Esophagus muscularis mucosa (tissue), 4 donors: Measurements from ENCODE around the gene TMEM218. TPM values are rescaled to one million over a fixed set of nuclear protein-coding genes. Genes with fewer than 3 reads are reported as not detected.

Experiments
- DNase-seq: peaks from one replicate; pipeline ENCODE4 v3.0.0-alpha.2; 2017; ENCODE audit errors: extremely low spot score
- H3K27ac ChIP-seq, 4 donors: fragments of 200-600 bp; sonication (generic); replicated peaks in 1 of 4; 1 replicate in 3 of 4; 2 replicates in 1 of 4; pipeline ENCODE4 v1.5.1; 2016 to 2019; ENCODE audit warnings: mild to moderate bottlenecking in 1 of 4
- H3K27me3 ChIP-seq, 4 donors: fragments of 200-600 bp; sonication (generic); one replicate each; pipeline versions ENCODE4 v1.5.1 to v1.6.0; 2016 to 2019
- H3K36me3 ChIP-seq, 4 donors: fragments of 200-600 bp; sonication (generic); one replicate each; pipeline ENCODE4 v1.5.1; 2016 to 2019
- H3K4me1 ChIP-seq, 4 donors: fragments of 200-600 bp; sonication (generic); one replicate each; pipeline ENCODE4 v1.5.1; 2016 to 2019
- H3K4me3 ChIP-seq, 4 donors: fragments of 200-600 bp; sonication (generic); 1 replicate in 2 of 4; 2 replicates in 2 of 4; pipeline ENCODE4 v1.5.1; 2016 to 2019; ENCODE audit warnings: mild to moderate bottlenecking in 4 of 4, moderate library complexity in 1 of 4
- H3K9me3 ChIP-seq, 4 donors: fragments of 200-600 bp; sonication (generic); 1 replicate in 3 of 4; 2 replicates in 1 of 4; pipeline ENCODE4 v1.5.1; 2016 to 2019
- EP300 ChIP-seq: sonication (generic); formaldehyde crosslinking; IDR thresholded peaks from one replicate; pipeline ENCODE4 v1.6.1; 2017; ENCODE audit warnings: antibody characterized with exemption
- POLR2A ChIP-seq: fragments of 450-650 bp; IDR thresholded peaks from one replicate; pipeline ENCODE4 v1.6.1; 2017; ENCODE audit warnings: antibody characterized with exemption, moderate library complexity, mild to moderate bottlenecking, low read depth
- POLR2AphosphoS5 ChIP-seq, 2 donors: sonication (generic); formaldehyde crosslinking; IDR thresholded peaks; one replicate each; pipeline ENCODE4 v1.6.1; 2017; ENCODE audit warnings: antibody characterized with exemption in 2 of 2
- WGBS: methylation state at CpG from one replicate; pipeline ENCODE4 v1.1.5; 2018; 5-methylcytosine and 5-hydroxymethylcytosine counted together
- intact Hi-C: fragments of 100-400 bp; cut with DNase I; formaldehyde crosslinking; loops from one replicate; pipeline ENCODE4 v1.15.1; 2023
- total RNA-seq, 4 donors: library from RNA; depleted of rRNA; stranded (reverse); fragments of >200 nt; gene quantifications; one replicate each; pipeline versions ENCODE4 v1.1.0 to v1.2.1, GENCODE V29; 2016
- TF ChIP-seq, protein P1 (sequence below), 3 experiments: fragments of 200-600 bp in 2 of 3; fragments of 450-650 bp in 1 of 3; sonication (generic) in 2 of 3; IDR thresholded peaks; one replicate each; pipeline ENCODE4 v1.5.1; 2017 to 2019; ENCODE audit warnings: antibody characterized with exemption in 3 of 3, mild to moderate bottlenecking in 2 of 3, moderate library complexity in 1 of 3

TMEM218 gene
- total RNA-seq, 4 donors from 2014 or later, result 13.1 to 20.4 (median 15.5) TPM

DNA sequence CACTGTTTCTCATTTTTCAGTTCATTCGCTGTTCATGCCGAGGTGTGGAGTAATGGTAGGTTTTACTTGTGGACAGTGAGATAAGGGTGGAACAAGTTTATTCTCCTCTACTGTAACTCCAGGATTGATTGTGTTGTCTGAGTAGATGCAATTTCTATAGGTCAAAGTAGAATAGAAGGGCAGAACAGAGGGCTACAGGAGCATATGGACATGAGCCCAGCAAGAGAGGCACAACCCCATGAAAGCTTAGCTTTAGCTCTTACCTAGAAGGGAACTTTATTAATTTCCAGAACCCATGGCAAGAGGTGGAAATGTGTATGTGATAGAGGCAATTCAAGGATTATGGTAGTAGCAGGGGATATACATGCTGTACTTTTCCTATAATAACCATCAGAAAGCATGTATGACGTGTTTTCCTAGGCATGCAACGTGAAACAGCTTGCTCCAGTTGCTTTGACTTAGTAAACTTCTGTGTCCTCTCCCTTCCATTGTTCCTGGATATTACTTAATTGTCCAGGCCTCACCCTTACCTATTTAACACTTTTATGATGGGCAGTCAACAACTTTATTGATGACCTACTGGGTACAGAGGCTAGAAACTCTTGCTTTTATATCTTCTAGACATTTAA is 62.1 kb downstream of the TMEM218 start:
- no peaks in the 10 kb centered on the region for H3K36me3 ChIP-seq
- H3K27me3 ChIP-seq, result no peaks in the 10 kb centered on the region
- no peak overlapping the region for H3K27ac ChIP-seq
- TF ChIP-seq, protein P1, sequence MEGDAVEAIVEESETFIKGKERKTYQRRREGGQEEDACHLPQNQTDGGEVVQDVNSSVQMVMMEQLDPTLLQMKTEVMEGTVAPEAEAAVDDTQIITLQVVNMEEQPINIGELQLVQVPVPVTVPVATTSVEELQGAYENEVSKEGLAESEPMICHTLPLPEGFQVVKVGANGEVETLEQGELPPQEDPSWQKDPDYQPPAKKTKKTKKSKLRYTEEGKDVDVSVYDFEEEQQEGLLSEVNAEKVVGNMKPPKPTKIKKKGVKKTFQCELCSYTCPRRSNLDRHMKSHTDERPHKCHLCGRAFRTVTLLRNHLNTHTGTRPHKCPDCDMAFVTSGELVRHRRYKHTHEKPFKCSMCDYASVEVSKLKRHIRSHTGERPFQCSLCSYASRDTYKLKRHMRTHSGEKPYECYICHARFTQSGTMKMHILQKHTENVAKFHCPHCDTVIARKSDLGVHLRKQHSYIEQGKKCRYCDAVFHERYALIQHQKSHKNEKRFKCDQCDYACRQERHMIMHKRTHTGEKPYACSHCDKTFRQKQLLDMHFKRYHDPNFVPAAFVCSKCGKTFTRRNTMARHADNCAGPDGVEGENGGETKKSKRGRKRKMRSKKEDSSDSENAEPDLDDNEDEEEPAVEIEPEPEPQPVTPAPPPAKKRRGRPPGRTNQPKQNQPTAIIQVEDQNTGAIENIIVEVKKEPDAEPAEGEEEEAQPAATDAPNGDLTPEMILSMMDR (IDR thresholded peaks at IDR 0.05), result no peak
- TF ChIP-seq POLR2A (no peak), POLR2AphosphoS5 (IDR thresholded peaks at IDR 0.05) (no peak), EP300 (no peak)
- H3K9me3 ChIP-seq, result no peaks in the 10 kb centered on the region
- no peak for DNase-seq
- 93% methylated on average over 4 of the region's 4 CpGs for WGBS
- no peak overlapping the region for H3K4me3 ChIP-seq
- no peaks in the 10 kb centered on the region for H3K4me1 ChIP-seq
- intact Hi-C loops, result no loop called here

Other genes with a start within 250 kb of the TMEM218 start
- gene ROBO3, start 246.2 kb downstream of the TMEM218 start, total RNA-seq, result 10 to 100 TPM in 1 of 4 donors, 1 to 10 TPM in 3; 5.0 to 10.8 (median 8.5) TPM
- gene ROBO4, start 213.8 kb downstream of the TMEM218 start, total RNA-seq, result 10 to 100 TPM; 16.2 to 49.8 (median 36.7) TPM
- not detected for gene HEPN1, start 192.4 kb downstream of the TMEM218 start, total RNA-seq
- gene HEPACAM, start 175.6 kb downstream of the TMEM218 start, total RNA-seq, result 1 to 10 TPM in 3 of 4 donors, under 1 TPM in 1; 0.42 to 2.1 (median 1.1) TPM
- 1 to 10 TPM in 1 of 4 donors, under 1 TPM in 3; 0.42 to 1.6 (median 0.60) TPM for gene CCDC15, start 157.4 kb downstream of the TMEM218 start, total RNA-seq
- gene SLC37A2, start 48.3 kb downstream of the TMEM218 start, total RNA-seq, result 10 to 100 TPM in 2 of 4 donors, 1 to 10 TPM in 2; 6.6 to 12.9 (median 8.9) TPM
- gene PKNOX2, start 53.1 kb upstream of the TMEM218 start, total RNA-seq, result 1 to 10 TPM in 3 of 4 donors, under 1 TPM in 1; 0.83 to 4.1 (median 2.5) TPM